ENCODE measurements around the gene LRRC4B.

LRRC4B gene

DNA sequence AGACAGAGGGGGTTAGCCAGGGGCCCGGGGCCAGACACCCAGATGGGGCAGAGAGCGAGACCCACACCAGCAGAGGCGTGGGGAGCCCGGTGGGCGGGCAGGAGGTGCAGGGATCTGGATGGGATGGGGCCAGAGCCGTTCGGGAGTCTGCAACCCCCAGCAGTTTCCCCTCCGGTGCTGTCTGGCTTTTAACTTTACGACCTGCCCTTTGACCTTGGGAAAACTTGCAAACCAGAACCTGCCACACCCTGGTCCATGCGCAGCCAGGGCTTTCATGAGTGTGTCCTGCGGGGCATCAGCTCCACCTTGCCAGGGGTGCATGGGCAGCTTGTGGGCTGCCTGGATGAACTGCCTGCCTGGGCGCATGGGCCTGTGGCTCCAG, 67.1 kb downstream of the LRRC4B start:
- DNase-seq: no peak

DNA sequence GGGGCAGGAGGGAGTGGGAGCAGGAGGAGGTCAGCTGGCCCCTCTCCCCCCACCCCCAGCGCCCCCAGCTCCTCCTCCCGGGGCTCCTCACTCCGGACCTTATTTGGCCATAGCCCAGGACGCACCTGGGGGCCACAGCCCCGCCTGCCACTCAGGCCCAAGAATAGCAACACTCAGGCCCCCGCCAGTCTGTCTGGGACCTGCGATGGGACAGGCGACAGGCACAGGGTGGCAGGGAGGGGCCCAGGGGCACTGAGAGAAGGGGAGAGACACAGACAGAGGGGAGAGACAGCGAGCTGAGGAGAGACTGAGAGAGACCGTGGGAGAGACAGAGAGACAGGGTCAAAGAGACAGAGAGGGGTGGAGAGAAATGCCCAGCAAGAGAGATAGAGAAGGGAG, 67.5 kb downstream of the LRRC4B start:
- DNase-seq: no peak

GRCh38 chr19:50500060-50500752, 68.0 kb downstream of the LRRC4B start:
- no peak for DNase-seq

DNA sequence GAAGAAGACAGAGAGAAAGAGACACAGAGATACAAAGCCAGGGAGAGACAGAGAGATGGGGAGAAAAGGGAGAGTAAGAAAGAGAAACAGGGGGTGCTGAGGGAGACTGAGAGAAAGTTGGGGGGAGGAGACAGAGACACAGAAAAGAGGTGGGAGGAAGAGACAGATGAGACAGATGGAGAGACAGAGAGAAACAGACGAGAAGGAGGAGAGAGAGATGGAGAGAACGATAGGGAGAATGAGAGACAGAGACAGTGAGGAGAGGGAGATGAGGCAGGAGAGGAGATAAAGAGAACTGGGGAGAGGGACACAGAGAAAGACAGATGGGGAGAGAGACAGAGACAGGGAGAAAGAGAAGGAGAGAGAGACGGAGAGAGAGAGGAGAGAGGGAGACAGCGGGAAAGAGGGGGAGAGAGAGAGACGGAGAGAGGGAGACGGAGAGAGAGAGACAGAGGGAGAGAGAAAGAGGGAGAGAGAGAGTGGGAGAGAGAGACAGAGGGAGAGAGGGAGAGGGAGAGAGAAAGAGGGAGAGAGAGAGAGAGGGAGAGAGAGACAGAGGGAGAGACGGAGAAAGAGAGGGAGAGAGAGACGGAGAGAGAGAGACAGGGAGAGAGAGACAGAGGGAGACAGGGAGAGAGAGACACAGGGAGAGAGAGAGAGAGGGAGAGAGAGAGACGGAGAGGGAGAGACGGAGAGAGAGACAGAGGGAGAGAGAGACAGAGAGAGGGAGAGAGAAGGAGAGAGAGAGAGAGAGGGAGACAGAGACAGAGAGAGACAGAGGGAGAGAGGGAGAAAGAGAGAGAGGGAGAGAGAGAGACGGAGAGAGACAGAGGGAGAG, 69.8 kb downstream of the LRRC4B start:
- no peak for DNase-seq

GRCh38 chr19:50497022-50497405, 71.2 kb downstream of the LRRC4B start:
- no peak for DNase-seq

DNA sequence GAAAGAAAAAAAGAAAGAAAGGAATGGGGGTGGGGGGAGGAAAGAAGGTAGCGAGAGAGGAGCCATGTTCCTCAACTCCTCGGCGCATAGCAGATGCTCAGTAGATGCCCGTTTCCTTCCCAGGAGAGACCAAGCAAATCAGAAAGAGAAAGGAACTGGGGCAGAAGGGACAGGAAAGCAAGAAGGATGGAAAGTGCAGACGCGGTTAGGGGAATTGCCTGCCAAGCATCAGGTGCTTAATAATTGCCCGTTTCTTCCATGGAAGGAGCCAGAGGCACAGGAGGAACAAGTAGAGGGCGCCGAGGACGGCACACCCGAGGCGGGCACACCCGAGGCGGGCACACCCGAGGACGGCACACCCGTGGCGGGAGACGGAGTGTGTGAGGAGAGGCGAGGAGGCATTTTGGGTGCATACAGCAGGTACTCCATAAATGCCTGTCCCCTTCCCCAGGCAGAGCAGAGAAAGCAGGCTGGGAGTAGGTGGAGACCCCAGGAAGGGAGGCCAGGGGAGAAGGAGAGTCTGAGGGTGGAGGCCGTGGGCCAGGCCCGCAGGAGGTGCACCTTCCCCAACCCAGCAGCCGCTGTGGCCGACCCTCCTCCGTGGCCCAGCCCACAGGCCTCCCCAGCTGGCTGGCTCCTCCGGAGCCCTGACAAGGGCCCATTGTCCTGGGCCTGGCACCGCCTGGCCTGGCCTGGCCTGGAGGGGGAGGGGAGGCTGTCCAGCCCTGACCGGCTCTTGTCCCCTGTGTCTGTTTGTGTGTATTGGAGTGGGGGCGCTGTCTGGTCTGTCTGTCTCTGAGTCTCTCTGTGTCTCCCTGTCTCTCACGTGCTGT, 71.8 kb downstream of the LRRC4B start:
- DNase-seq: no peak

GRCh38 chr19:50495020-50495531, 73.2 kb downstream of the LRRC4B start:
- DNase-seq: no peak

- no peak for DNase-seq
Observed at GRCh38 chr19:50494186-50495019, 73.8 kb downstream of the LRRC4B start.

GRCh38 chr19:50493171-50493570, 75.1 kb downstream of the LRRC4B start:
- no peak for DNase-seq

DNA sequence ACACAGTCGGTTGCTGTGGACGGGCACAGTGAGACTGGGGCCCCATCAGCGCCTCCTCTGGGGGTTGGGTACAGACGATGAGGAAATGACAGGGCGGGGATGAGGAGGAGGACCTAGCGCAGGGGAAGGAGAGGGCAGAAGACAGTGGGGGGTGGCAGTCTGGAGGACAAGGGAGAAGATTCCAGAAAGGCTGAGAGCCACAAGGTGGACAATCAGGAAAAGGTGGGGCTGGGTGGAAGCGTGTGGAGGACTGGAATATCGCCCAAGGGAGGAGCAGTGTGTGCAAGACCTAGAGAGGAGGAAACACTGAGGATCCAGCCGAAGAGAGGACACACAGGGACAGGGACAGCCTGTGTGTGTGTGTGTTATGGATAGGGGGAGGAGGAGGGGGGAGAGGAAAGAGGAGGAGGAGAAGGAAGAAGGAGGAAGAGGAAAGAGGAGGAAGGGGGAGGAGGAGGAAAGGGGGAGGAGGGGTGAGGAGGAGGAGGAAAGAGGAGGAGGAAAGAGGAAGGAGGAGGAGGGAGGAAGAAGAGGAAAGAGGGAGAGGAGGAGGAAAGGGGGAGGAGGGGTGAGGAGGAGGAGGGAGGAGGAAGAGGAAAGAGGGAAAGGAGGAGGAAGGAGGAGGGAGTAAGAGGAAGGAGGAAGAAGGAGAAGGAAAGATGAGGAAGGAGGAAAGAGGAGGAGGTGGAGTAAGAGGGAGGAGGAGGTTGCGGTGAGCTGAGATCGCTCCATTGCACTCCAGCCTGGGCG, 75.8 kb downstream of the LRRC4B start:
- no peak for DNase-seq

DNA sequence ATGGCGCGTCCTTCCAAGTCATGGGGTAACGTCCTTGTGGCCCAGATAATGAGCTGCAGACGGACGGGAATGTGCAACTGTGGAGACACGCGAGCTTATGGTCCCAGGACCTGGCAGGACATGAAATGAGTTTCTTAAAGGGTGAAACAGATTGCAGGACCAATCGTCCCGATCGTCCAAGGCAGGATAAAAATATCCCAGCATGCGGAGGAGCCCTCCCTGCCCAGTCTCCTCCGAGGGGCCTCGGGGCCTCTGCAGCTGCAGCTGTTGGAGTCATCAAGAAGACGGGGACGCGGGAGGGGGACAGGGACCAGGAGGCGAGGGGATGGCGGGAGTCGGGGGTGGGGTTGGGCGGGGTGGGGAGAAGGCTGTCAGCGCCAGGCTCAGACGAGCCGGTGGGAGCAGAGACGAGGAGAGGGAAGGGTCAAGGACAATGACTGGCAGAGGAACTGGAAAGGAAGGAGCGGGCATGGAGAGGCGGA, 77.2 kb downstream of the LRRC4B start:
- no peak for DNase-seq

DNA sequence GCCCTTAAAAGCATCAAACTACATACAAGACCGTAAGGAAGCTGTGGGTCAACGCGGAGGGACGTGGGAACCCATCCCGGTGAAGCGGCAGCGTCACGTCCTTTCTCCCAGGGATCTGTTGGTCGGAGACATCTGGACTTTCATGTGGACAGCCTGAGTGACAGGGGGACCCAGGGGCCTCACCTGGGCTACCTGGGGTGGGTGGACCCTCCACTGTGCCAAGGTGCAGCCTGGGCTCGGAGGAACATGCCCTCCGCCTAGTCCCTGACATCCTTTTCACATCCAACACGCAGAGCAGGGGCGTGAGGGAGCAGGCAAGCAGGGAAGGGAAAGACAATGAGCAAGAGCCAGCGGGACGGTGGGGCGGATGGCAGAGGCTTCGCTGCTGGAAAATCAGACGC, 77.8 kb downstream of the LRRC4B start:
- DNase-seq: no peak

DNA sequence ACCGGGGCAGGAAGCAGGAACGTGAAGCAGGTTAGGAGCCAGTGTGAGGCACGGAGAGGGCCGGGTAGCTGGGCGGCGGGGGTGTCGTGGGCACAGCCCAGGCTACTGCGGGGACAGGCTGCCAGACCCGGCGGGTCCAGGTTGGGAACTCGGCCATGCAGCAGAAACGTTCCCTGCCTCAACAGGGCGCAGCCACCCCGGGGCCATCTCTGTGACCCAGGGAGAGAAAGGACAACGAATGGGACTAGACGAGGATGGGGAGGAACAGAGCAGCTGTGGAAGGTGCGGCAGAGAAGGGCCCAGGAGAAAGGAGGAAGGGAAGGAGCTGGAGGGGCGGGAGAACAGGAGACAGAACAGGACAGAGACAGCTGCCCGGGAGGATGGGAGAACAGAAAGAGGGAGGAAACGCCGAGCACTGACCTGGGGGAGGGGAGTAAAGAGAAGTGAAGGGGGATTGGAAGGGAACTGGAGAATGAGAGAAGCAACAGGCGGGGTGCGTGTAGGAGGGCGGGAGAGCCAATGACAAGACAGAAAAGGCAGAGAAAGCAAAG, 78.7 kb downstream of the LRRC4B start:
- DNase-seq: no peak

- DNase-seq: no peak
Observed at GRCh38 chr19:50488389-50489194, 79.6 kb downstream of the LRRC4B start.

DNA sequence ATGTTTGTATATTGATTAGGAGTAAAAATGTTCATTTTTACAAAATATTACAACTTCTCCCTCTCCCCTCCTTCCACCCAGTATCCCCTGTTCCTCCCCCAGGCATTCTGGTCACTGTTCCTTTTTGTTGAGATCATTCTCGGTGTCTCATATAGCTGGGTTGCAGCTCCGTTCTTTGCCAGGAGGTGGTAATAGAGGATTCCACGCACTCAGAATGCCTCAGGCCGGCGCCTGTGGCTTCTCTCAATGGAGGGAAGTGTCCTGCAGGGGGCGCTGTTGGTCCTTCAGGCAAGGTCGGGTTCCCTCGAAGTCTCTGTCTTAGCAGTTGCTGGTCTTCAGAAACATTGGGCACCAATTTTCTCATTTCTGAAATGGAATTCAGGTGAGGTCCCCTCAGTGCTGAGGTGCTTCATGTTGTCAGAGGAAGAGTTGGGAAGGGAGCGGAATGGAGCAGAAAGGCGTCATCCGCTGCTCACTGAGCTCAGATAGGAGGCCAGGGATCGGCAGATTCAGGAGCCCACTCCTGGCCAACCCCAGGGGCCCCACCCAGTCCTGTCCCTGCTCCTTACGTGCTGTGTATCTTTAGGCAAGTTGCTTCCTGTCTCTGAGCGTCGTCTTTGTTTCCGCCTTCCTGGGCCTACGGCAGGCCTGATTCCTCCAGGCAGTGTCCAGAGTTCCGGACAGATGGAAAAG, 81.3 kb downstream of the LRRC4B start:
- no peak for DNase-seq

GRCh38 chr19:50485284-50485955, 82.8 kb downstream of the LRRC4B start:
- no peak for DNase-seq

GRCh38 chr19:50482916-50483315, 85.3 kb downstream of the LRRC4B start:
- no peak for DNase-seq

DNA sequence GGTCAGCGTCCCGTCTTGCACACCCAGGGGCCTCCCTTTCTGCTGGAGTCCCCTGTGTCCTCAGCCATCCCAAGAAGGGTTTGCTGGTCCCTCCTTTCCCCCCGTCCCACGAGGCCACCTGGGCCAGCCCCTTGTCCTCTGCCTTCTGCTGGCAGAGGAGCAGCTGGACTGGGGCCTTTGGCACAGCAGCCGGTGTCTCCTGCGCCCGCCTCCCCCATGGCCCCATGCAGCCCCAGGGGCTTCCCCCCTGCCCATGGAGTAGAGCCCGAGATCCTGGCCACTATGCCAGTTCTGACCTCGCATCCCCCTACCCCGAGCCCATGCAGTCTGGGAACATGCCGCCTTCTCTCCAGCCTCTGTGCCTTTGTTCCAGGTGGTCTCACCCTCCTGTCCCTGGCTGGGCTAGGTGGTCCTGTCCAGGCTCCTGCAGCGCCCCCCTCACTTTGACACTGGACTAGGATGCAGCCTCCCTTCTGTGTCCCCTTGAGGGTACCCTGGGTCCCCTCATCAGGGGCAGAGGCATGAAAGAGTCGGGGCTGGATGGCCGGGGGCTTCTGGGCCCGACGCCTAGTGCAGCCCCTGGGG, 85.9 kb downstream of the LRRC4B start:
- no peak for DNase-seq

All from NCI-H510A (cell line).